Keratinocyte (primary cell): ENCODE results near the gene FRY.
"Not testable (repeated sequence)": the region's sequence is repeated elsewhere in the genome, so short reads cannot be mapped to it uniquely, and the experiment has no call there.

ENCODE experiments used
- EZH2 ChIP-seq: IDR thresholded peaks from one replicate; pipeline ENCODE4 v1.6.1; 2012; ENCODE audit warnings: inconsistent platforms, mild to moderate bottlenecking, low read length, moderate library complexity
- TF ChIP-seq, protein P1 (sequence below), 3 experiments: IDR thresholded peaks in 1 of 3; conservative IDR thresholded peaks in 1 of 3; optimal IDR thresholded peaks in 1 of 3; 2 replicates in 2 of 3; 3 replicates in 1 of 3; pipeline versions ENCODE3 to v1.5.1; 2011; ENCODE audit warnings: low read length in 3 of 3, mild to moderate bottlenecking in 3 of 3, moderate library complexity in 2 of 3, control low read depth in 1 of 3, inconsistent platforms in 1 of 3; ENCODE audit not compliant: insufficient read depth in 2 of 3; ENCODE audit errors: extremely low read depth in 1 of 3

DNA sequence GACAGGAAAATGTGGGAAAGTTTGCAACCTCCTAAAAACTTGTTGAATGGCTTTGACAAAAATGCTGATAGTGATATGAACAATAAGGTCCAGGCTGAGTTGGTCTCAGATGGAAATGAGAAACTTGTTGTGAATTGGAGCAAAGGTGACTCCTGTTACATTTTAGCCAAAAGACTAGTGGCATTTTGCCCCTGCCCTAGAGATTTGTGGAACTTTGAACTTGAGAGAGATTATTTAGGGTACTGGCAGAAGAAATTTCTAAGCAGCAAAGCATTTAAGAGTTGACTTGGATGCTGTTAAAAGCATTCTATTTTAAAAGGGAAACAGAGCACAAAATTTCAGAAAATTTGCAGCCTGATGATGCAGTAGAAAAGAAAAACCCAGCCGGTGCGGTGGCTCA, 47.9 kb upstream of the FRY start:
- TF ChIP-seq, protein P1, sequence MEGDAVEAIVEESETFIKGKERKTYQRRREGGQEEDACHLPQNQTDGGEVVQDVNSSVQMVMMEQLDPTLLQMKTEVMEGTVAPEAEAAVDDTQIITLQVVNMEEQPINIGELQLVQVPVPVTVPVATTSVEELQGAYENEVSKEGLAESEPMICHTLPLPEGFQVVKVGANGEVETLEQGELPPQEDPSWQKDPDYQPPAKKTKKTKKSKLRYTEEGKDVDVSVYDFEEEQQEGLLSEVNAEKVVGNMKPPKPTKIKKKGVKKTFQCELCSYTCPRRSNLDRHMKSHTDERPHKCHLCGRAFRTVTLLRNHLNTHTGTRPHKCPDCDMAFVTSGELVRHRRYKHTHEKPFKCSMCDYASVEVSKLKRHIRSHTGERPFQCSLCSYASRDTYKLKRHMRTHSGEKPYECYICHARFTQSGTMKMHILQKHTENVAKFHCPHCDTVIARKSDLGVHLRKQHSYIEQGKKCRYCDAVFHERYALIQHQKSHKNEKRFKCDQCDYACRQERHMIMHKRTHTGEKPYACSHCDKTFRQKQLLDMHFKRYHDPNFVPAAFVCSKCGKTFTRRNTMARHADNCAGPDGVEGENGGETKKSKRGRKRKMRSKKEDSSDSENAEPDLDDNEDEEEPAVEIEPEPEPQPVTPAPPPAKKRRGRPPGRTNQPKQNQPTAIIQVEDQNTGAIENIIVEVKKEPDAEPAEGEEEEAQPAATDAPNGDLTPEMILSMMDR (optimal IDR thresholded peaks at IDR 0.05 in 1 of 3, IDR thresholded peaks at IDR 0.05 in 1 of 3, conservative IDR thresholded peaks at IDR 0.05 in 1 of 3; ENCODE audit: extremely low read depth in 1 of 3, insufficient read depth in 2 of 3, low read length in 3 of 3): not testable (repeated sequence)
- not testable (repeated sequence) for TF ChIP-seq EZH2
